Stimulated activated CD4-positive, alpha-beta T cell treated with anti-CD3 and anti-CD28 coated beads, Interleukin-1b, Interleukin-23, amount 100 ng/mL, for 24 hours (primary cell): ENCODE data around the gene C4orf17.
"Not testable (repeated sequence)": the region's sequence is repeated elsewhere in the genome, so short reads cannot be mapped to it uniquely, and the experiment has no call there.

Experiments used
- DNase-seq, 4 experiments: peaks; one replicate each; pipeline ENCODE4 v3.0.0-alpha.2; 2020; ENCODE audit warnings: low read depth in 4 of 4, low spot score in 1 of 4

The C4orf17 gene

DNA sequence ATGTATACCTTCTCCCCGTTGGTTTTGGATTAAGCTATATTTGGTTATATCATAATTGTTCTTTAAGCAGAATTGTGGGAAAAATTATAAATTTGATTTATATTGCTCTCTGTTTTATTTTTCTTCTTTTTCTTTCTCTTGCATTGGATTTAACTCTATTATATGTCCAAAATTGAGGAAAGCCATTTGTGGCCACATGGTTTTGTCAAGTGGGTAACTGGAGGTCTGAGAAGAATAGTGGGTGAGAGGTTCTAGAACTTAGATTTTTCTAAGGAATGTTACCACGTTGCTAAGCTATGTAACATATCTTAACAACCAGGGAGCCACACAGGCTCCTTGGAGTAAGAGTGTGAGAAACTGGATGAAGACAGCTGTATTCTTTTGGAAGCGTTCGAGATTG, at the start of gene C4orf17:
TSS of gene C4orf17 (plus strand) at position 301 of the 400 bp plus-strand sequence. CDS start 2,061 bp downstream, outside the sequence.
- DNase-seq = no peak

DNA sequence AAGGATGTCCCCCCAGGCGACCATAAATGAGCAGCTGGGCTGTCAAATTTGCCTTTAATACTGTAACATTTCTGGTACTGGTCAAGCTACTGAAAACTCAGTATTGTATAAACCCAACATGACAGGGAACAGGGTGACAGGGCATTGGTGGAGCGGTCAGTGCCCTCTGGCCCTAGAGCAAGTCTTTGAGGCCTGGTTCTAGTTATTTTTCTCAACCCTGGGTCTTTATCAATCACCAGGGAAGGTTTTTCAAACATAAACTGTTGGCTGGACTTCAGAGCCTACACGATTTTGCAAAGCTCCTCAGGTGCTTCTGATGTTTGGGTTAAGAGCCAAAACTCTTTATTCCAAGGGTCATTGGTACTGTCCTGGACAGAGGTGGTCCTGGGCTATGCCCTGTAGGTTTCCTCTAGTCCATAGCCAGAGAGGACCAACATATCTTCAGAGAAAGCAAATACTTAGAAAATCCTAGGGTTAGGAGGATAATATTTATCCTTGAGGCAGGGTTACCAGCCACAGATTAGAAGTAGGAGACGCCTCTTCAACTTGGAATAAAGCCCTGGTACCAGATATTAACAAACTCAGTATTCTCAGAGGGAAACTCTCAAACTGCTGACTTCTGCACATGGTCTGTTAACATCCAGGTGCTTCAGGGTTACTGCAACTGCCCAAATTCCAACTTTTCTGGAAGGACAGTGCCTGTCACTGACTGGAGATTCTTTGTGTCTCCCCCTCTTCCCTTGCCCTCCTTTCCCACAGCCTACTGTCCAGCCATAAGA, 49.0 kb upstream of the C4orf17 start:
- no peak for DNase-seq

DNA sequence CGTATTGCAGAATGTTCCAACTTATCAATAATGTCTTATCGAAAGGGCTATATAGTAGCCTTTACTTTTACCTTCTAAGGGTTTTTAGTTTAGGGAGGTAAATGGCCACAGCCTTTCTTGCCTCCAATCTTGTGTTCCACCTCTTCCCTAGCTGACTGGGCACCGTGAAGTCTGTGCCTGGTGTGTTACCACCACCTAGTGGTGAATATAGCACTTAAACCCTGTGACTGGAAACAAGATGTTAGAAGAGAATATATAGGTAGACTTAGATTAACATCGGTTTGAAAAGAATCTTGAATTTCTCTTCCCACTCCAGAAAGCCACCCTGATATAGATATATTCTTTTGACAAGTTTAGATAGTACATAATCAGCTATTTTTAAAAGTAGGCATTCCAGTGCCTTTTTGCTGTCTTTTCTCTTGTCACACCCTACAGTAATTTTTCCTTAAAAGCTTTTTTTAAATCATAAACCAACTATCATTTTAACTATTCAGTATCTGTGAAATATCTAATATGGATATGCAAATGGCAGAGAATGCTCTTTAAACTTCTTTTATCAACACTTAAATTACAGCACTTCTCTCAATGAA, 47.9 kb upstream of the C4orf17 start:
- DNase-seq = peak; percentile 12 to 25 (median 14)

DNA sequence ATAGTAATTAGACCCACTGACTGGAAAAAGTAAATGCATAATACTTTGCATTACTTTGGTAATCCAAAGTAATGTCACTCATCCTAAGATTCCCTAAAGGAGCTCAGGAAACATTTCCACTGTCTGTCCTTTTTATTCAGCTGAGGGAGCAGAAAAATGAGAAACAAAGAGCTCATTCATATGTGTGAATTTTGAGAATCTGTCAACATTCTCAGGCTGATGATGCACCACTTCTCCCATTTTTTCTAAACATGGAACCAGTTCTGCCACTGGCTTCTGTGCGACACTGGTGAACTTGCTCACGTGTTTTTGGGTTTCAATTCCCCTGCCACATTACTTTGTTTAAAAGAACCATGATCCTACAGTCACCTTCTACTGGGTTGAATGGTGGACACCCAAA, 47.3 kb upstream of the C4orf17 start:
- DNase-seq = no peak

DNA sequence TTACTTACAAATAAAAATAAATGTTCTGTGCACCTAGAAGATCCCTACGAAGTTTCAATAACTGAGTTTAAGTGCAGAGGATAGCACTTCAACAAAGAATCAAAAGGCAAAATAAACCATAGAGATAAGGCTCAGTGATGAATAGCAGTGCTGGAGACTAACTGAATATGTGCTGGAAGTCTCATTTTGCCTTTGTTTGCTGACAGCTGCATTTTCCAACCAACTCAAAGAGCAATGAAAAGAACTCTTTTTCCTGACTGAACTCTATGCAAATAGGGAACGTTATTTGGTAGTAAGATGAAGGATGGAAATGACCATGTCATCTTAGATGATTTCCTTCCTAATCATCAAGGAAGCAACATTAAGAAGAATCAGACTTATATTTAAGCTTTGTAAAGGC, 42.9 kb upstream of the C4orf17 start:
- DNase-seq = no peak

DNA sequence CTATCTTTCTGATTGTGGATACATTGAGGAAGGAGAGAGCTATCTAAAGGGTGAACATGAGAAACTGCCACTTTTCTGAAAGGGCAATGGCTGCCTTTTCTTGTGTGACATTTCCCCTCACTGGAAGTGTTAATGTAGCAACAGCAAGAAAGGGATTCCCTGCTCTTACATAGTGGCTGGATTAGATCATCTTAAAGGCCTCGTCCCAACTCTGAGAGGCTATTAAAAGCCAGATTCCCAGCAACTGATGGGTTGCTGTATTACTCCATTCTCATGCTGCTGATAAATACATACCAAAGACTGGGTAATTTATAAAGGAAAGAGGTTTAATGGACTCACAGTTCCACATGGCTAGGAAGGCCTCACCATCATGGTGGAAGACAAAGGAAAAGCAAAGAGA, 41.9 kb upstream of the C4orf17 start:
- no peak for DNase-seq

DNA sequence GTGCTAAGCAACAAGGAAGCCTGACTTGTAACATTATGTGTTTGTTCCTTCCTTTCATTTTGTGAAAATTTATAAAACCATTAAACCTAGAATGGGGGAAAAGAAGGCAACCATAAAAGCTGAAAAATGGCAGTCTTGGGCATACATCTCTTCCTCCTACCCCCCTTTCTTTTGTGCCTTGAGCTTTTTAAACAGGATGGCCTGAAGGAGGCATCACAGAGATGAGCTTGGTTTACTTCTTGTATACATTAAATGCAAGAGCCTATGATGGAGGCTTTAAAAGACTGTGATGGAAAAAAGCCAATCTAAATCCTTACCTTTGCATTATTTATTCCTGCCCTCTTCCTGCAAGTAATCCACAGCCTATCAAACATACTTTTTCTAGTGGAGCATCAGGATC, 39.5 kb upstream of the C4orf17 start:
- DNase-seq = no peak

DNA sequence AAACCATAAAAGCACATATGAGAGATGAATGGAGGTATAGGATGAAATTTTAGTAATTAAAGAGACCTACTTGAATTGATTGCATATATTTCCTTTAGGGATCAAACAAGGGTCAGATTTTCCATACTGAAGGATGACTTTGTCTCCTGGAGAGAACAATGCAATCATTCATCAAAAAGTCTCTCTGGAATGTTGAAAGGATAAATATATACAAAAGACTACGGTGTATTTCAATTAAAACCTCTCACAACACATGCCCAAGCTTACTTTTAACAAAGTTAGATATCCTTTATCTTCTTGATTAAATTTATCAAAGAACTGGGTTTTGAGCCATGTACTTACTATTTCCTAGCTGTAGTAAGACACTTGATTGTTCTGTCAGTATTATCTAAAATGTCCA, 38.9 kb upstream of the C4orf17 start:
- no peak for DNase-seq

DNA sequence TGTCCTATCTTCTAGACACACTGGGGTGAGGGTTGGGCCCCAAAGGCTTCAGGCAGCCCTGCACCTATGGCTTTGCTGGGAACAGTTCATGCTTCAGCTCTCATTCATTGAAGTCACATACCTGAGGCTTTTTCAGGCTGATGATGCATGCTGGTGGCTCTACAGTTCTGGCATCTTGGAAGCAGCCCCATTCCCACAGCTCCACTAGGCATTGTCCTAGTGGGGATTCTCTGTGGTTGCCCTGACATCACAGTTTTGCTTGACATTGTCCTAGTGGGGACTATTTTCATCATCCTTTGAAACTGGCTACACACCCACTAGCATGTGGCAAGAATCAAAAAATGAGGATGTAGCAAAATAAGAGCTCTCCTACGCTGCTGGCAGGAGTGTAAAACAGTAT, 37.7 kb upstream of the C4orf17 start:
- no peak for DNase-seq

DNA sequence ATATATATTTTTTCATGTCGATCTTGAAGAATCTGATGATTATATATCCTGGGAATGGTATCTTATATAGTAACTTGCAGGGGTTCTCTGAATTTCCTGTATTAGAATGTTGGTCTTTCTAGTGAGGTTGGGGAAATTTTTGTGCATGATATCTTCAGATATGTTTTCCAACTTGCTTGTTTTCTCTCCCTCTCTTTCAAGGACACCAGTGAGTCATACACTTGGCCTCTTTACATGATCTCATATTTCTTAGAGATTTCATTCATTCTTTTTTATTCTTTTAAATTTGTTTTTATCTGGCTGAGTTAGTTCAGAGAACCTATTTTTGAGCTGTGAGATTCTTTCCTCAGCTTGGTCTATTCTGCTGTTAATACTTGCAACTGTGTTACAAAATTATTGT, 27.2 kb upstream of the C4orf17 start:
- no peak for DNase-seq

DNA sequence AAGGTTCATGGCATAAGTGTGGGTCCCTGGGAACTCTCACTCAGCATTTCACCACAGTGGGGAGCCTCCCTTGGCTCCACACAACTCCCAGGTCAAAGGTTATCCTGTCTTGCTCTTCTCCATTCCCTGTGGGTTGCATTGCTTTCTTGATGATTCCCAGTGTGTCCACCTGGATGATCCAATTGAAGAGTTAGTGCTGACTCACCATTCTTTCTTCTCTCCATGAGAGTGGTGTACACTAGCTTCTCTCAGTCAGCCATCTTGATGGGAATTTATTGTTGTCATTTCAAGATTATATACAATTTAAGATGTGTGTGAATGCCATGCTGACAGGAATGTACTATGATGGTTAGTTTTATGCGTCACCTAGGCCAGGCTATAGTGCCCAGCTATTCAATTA, 25.6 kb upstream of the C4orf17 start:
- no peak for DNase-seq

DNA sequence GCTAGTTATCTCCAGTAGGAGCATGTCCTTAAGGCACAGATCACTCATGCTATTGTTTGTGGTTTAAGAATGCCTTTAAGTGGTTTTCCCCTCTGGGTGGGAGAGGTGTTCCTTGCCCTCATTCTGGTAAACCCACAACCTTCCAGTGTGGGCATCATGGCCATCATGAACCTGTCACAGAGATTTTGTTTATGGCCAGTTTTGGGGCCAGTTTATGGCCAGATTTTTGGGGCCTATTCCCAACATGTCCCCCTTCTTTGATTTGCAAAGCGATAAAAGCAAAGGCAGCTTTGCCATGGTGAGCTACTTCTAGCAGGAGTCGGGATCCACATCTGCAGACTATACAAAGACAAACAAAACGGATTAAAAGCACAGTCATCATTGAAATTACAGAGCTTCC, 24.2 kb upstream of the C4orf17 start:
- DNase-seq = not testable (repeated sequence)

DNA sequence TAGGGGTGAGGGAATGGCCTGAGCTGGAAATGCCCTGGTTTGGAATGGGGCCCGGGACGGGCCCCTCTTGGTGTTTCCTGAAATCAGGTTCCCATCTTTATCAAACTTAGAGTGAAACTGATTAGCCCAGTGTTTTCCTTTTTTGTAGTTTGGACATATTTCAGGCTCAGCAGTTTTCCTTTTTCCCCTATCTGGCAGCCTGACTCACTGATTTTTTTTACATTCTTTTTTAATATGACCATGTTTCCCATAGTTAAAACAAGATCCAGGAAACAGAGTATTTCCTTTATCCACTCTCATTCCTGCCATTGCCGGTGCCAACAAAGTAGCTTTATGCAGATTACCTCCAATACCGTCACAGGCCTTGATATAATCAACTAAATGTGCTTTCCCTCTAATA, 20.5 kb upstream of the C4orf17 start:
- no peak for DNase-seq

DNA sequence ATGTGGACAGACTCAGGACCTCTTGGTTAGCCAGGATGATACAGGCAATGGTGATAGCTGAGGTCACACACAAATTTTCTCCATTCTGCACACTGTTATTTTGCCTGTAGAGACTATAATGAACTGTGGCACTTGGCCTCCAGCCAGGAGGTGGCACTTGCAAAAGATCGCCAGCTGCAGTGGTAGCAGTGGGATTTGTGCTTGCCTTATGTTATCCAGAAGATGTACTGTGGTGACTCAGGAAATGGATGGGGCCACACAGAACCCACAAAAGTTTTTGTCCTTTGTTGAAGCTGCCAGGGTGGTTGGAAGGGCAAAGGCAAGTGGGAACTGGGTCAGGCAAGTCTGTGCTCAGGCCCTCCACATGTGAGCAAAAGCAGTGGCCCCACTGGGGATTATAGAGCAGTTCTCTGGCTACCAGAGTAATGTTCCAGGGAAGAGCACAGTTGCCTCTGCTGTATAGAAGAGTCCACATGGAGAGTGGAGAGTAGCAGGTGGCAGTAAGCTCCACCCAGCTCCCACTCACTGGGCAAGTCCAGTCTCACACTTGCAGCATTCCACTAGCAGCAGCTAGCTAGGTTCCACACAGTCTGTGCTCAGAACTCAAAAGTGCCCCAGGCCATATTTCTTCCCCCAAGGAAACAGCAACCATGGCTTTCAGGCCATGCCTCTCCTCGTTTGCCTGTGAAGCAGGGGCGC, 5.9 kb upstream of the C4orf17 start:
- no peak for DNase-seq

DNA sequence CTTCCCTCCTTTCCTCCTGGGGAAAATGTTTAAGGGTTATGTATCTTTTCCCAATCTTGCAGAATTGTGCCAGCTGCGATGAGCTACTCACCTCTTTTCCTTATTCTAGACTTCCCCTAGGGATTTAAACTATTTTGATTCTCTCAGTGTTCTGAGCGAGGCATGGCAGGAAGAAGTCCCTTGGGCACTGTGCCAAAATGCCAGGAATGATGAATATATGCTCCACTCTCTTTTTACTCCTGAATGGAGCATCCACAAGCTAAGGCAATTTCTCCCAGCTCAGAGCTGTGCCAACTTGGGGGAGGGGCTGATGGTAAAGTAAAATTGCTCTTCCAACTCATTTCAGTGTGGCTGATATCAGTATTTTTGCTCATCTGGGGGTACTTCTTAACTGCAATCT, 4.0 kb upstream of the C4orf17 start:
- DNase-seq = no peak

DNA sequence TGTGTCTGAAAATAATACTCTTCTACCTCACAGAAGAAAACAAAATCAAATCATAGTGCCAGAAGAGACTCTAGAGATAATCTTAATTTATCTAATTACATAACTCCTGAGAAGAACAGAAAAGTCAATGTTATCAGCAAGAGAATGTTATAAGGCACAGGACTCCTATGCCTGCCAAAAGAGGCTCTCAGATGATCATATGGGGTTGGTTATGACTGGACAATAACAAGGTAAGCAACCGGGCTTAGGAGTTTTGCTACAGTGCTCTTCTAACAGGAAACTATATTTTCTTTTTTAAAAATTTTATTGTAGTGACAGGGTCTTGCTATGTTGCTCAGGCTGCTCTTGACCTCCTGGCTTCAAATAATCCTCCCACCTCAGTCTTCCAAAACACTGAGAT, 3.5 kb upstream of the C4orf17 start:
- no peak for DNase-seq

DNA sequence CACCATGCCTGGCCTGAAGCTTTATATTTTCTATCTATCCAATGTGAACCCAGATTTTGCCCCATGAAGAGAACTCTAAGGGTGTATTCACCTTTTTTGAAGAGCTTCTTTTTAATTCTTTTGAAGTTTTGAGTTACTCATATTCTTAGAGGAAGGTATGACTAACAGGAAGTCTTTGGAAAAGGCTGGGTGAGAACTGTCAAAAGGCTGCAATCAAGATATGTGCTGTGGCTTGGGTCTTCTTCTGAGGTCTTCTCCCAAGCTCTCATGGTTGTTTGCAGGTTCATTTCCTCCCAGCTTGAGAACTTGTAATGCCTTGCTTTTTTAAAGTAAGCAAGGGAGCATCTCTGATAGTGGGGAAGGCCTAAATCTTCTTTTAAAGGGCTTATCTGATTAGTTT, 3.1 kb upstream of the C4orf17 start:
- peak in 1 of 4 experiments; percentile 15 for DNase-seq

DNA sequence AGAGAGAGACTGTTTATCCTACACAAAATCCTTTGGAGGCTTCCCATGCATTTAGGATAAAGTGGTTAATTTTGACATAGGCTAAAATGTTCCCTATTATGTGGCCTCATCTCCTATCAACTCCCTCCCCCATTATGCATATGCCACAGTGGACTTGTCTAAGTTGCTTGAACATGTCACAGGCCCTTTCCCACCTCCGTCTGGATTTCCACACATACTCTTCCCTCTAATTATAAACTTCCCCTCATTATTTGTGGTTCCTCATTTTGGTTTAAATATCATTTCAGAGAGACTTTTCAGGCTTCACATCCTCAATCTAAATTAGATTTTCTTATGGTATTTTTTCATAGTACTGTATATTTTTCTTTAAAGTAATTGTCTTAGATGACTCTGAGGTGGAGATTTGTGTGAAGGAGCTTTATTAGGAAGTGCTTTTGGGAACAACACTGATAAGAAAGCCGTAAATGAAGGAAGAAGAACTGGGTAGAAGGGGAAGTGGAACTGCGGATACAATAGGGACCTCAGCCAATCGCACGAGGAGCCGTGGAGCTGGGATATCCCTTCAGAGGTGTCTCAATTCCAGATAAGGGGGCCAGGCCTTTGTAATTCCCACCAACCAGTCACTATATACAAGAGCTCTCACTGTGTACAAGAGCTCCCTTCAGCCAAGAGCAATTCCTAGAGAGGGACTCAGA, 7.9 kb downstream of the C4orf17 start:
- no peak for DNase-seq

DNA sequence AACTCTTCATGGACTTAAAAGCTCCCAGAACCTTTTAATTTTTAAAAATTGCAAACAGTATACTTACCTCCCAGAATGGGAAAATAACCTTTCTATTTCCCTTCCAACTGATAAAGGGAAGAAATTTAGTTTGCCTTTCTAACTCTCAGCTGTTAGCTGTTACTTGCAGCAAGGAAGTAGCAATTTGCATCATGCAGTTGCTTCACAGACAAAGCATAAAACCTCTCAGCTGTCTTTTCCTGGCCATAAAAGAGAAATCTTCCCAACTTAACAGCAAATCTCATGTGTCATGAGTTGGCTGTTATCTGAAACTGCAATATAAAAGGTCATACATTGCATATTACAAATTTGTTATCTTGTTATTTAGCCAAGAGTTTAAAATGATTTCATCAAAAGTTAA, 18.4 kb downstream of the C4orf17 start:
- no peak for DNase-seq

DNA sequence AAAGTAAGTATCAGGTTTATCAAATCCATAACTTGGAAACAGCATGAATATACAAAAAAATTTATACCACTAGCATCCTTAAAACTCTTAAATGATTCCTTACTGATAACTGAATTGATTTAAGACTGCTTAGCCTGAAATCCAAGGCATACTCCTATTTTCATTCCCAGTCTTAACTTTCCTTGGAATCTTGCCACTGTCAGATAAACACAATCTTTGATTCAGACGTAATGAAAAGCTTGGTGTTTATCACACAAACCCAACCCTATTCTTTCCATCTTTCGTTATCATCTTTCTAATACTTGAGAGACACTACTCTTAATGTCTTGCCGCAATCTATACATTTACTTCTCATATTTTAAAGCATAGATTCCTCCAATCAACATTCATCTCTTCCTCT, 19.1 kb downstream of the C4orf17 start:
- no peak for DNase-seq

DNA sequence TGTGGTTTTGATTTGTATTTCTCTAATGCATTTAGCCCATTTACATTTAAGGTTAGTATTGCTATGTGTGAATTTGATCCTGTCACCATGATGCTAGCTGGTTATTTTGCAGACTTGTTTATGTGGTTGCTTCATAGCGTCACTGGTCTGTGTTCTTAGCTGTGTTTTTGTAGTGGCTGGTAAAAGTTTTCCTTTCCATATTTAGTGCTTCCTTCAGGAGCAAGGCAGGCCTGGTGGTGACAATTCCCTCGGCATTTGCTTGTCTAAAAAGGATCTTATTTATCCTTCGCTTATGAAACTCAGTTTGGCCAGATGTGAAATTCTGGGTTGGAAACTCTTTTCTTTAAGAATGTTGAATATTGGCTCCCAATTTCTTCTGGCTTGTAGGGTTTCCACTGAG, 23.9 kb downstream of the C4orf17 start:
- DNase-seq = not testable (repeated sequence)

DNA sequence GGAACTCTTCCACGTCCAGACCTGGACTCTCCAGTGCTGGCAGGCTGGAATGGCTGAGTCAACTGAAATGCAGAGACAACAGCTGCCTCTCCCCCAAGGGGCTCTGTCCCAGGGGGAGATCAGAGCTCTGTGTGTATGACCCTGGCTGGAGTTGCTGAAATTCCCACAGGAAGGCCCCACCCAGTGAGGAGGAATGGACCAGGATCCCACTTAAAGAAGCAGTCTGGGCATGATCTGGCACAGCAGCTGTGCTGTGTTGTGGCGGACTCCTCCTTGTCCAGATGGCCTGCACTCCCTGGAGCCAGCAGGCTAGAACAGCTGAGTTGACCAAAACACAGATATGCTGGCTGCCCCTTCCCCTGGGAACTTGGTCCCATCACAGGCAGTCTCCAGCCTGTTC, 25.4 kb downstream of the C4orf17 start:
- DNase-seq = no peak
